Prostate gland (tissue), 2 donors: ENCODE results near the gene KCNJ5.

Source experiments
- POLR2A ChIP-seq: fragments of 450-650 bp; IDR thresholded peaks from one replicate; pipeline ENCODE4 v1.6.1; 2016; ENCODE audit warnings: antibody characterized with exemption, mild to moderate bottlenecking
- POLR2AphosphoS5 ChIP-seq: sonication (generic); formaldehyde crosslinking; IDR thresholded peaks from one replicate; pipeline ENCODE4 v1.6.1; 2017; ENCODE audit warnings: antibody characterized with exemption
- TF ChIP-seq, protein P1 (sequence below), 4 experiments: fragments of 200-600 bp in 2 of 4; fragments of 450-650 bp in 2 of 4; sonication (generic) in 2 of 4; IDR thresholded peaks; 1 replicate in 3 of 4; 2 replicates in 1 of 4; pipeline ENCODE4 v1.5.1; 2016 to 2019; ENCODE audit warnings: antibody characterized with exemption in 4 of 4, mild to moderate bottlenecking in 2 of 4, moderate library complexity in 2 of 4

DNA sequence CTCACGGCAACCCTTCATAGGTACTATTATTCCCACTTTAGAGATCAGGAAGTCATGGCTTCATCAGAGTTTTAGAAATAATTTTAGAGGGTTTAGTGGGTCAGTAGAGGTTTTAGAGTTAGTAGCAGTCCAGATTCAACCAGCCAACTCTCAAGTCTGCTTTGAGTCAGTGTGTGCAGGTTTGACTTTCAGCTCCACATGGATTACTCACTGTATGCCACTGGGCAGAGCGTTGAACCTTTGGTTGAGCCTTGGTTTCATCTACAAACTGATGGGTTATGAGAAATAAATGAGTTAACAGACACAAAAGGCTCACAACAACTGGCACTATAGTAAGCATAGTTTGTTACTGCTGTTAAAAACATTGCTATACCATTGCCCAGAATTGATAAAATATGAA lies 70.5 kb downstream of the KCNJ5 start:
- no peak for TF ChIP-seq POLR2AphosphoS5
- no peak for TF ChIP-seq POLR2A
- TF ChIP-seq, protein P1, sequence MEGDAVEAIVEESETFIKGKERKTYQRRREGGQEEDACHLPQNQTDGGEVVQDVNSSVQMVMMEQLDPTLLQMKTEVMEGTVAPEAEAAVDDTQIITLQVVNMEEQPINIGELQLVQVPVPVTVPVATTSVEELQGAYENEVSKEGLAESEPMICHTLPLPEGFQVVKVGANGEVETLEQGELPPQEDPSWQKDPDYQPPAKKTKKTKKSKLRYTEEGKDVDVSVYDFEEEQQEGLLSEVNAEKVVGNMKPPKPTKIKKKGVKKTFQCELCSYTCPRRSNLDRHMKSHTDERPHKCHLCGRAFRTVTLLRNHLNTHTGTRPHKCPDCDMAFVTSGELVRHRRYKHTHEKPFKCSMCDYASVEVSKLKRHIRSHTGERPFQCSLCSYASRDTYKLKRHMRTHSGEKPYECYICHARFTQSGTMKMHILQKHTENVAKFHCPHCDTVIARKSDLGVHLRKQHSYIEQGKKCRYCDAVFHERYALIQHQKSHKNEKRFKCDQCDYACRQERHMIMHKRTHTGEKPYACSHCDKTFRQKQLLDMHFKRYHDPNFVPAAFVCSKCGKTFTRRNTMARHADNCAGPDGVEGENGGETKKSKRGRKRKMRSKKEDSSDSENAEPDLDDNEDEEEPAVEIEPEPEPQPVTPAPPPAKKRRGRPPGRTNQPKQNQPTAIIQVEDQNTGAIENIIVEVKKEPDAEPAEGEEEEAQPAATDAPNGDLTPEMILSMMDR (IDR thresholded peaks at IDR 0.05) = no peak
